PC-3 (cell line): ENCODE results near the gene PSMD6.

Experiments
- CTCF ChIP-seq: fragments of 300-600 bp; sonication (generic); conservative IDR thresholded peaks from 2 replicates; pipeline ENCODE4 v1.5.1; 2017; ENCODE audit warnings: antibody characterized with exemption, low read depth, mild to moderate bottlenecking, low read length
- EZH2 ChIP-seq: fragments of 300-600 bp; sonication (generic); IDR thresholded peaks from one replicate; pipeline ENCODE4 v1.6.1; 2017; ENCODE audit warnings: antibody characterized with exemption, mild to moderate bottlenecking, low read length; ENCODE audit not compliant: unreplicated experiment
- EZH2phosphoT487 ChIP-seq: fragments of 300-600 bp; sonication (generic); IDR thresholded peaks from 2 replicates; pipeline ENCODE4 v1.6.1; 2018; ENCODE audit warnings: mild to moderate bottlenecking, antibody characterized with exemption, low read length, borderline replicate concordance

DNA sequence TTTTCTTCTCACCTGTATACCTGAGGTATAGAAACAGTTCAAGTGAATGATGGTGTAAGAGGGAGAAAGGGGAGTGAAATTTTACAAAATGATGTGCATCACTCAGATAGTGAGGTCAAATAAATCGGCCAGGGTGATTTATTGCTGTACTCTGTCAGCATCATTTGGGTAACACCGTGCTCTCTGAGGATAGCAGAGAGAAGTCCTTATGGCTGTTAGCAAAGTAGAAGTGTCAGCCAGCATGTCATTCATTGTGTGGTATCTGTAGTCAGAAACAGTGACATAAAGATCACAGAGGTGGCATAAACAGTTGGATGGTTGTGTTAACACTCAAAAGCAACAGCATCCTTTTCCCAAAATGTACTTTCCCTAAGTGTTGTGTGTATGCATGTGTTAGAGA, 53.4 kb downstream of the PSMD6 start:
- TF ChIP-seq CTCF = no peak
- TF ChIP-seq EZH2phosphoT487 = no peak
- no peak for TF ChIP-seq EZH2
